ENCODE data around the gene PRPF38A. TPM values are rescaled to one million over a fixed set of nuclear protein-coding genes. Genes with fewer than 3 reads are reported as not detected.
A peak's percentile ranks its signal among the peaks of the same experiment; 100 is the strongest.

Gene PRPF38A
- total RNA-seq, 1 donor from 2014 or later: 62.7 TPM

GRCh38 chr1:52385376-52385775 is 19.0 kb upstream of the PRPF38A start:
- no peaks in the 10 kb centered on the region for H3K27me3 Mint-ChIP-seq
- H3K9me3 Mint-ChIP-seq (ENCODE audit: low read depth): no peaks in the 10 kb centered on the region
- H3K27ac Mint-ChIP-seq: no peak overlapping the region
- H3K36me3 Mint-ChIP-seq (ENCODE audit: insufficient read depth): peaks cover 12% of the 10 kb centered on the region
- no peak overlapping the region for H3K4me3 Mint-ChIP-seq (ENCODE audit: low read depth)
- no peak for TF ChIP-seq CTCF (IDR thresholded peaks at IDR 0.05; ENCODE audit: unreplicated experiment)
- DNase-seq (ENCODE audit: low spot score, unreplicated experiment): no peak
- H3K4me1 Mint-ChIP-seq (ENCODE audit: low read depth): no peaks in the 10 kb centered on the region

DNA sequence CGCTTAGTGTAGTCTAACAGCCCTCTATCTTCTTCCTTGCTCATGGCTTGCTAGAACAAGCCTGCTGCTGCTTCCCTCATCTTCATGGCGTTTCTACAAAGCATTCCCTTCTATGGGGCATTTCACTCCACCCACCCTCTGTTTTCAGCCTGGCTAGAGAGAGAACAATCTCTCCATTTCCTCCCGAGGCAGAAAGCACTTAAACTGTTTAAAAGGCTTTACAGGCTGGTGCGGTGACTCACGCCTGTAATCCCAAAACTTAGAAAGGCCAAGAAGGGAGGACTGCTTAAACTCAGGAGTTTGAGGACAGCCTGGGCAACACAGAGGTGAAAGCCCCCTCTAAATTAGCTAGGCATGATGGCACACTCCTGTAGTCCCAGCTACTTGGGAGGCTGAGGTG is 17.9 kb upstream of the PRPF38A start:
- H3K36me3 Mint-ChIP-seq (ENCODE audit: insufficient read depth): peaks cover 12% of the 10 kb centered on the region

GRCh38 chr1:52393174-52393573 is 11.2 kb upstream of the PRPF38A start:
- H3K27ac Mint-ChIP-seq: no peak overlapping the region
- H3K27me3 Mint-ChIP-seq: no peaks in the 10 kb centered on the region
- H3K36me3 Mint-ChIP-seq (ENCODE audit: insufficient read depth): peaks cover 9% of the 10 kb centered on the region
- no peak overlapping the region for H3K4me3 Mint-ChIP-seq (ENCODE audit: low read depth)
- DNase-seq (ENCODE audit: low spot score, unreplicated experiment): no peak
- H3K4me1 Mint-ChIP-seq (ENCODE audit: low read depth): no peaks in the 10 kb centered on the region
- no peaks in the 10 kb centered on the region for H3K9me3 Mint-ChIP-seq (ENCODE audit: low read depth)
- TF ChIP-seq CTCF (IDR thresholded peaks at IDR 0.05; ENCODE audit: unreplicated experiment): no peak

More for the DNA sequence above, 17.9 kb upstream of the PRPF38A start:
- no peak for DNase-seq (ENCODE audit: low spot score, unreplicated experiment)
- Mint-ChIP-seq H3K27me3 (no peaks in the 10 kb centered on the region), H3K9me3 (ENCODE audit: low read depth) (no peaks in the 10 kb centered on the region), H3K27ac (no peak overlapping the region), H3K4me1 (ENCODE audit: low read depth) (no peaks in the 10 kb centered on the region), H3K4me3 (ENCODE audit: low read depth) (no peak overlapping the region)
- no peak for TF ChIP-seq CTCF (IDR thresholded peaks at IDR 0.05; ENCODE audit: unreplicated experiment)

DNA sequence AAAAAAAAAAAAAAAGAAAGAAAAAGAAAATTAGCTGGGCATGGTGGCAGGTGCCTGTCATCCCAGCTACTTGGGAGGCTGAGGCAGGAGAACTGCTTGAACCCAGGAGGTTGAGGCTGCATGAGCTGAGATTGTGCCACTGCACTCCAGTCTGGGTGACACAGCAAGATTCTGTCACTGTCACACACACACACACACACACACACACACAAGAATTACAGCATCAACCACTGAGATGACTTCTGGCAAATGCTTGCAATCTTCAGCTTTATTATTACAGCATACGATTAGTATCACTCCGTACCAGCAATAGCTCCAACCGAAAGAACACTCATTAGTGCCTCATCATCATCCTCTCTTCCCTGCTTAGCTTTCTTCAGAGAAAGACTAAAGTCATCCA is 4.8 kb upstream of the PRPF38A start:
- peak overlapping the region; percentile 60 for H3K27ac Mint-ChIP-seq
- H3K36me3 Mint-ChIP-seq (ENCODE audit: insufficient read depth): peaks cover 11% of the 10 kb centered on the region
- no peak overlapping the region for H3K4me3 Mint-ChIP-seq (ENCODE audit: low read depth)
- no peak for DNase-seq (ENCODE audit: low spot score, unreplicated experiment)
- TF ChIP-seq CTCF (IDR thresholded peaks at IDR 0.05; ENCODE audit: unreplicated experiment): no peak
- H3K9me3 Mint-ChIP-seq (ENCODE audit: low read depth): no peaks in the 10 kb centered on the region
- H3K4me1 Mint-ChIP-seq (ENCODE audit: low read depth): peaks cover 18% of the 10 kb centered on the region
- H3K27me3 Mint-ChIP-seq: no peaks in the 10 kb centered on the region

- DNase-seq (ENCODE audit: low spot score, unreplicated experiment): no peak
- Mint-ChIP-seq H3K27me3 (no peaks in the 10 kb centered on the region), H3K36me3 (ENCODE audit: insufficient read depth) (peaks cover 10% of the 10 kb centered on the region), H3K4me1 (ENCODE audit: low read depth) (peaks cover 21% of the 10 kb centered on the region), H3K27ac (no peak overlapping the region), H3K4me3 (ENCODE audit: low read depth) (no peak overlapping the region), H3K9me3 (ENCODE audit: low read depth) (no peaks in the 10 kb centered on the region)
- no peak for TF ChIP-seq CTCF (IDR thresholded peaks at IDR 0.05; ENCODE audit: unreplicated experiment)
Observed at GRCh38 chr1:52400131-52400530, 4.3 kb upstream of the PRPF38A start.

Measured in progenitor cell of endocrine pancreas (in vitro differentiated cells).